M059J (cell line): Measurements from ENCODE around the gene ZNF821. TPM values are rescaled to one million over a fixed set of nuclear protein-coding genes. Genes with fewer than 3 reads are reported as not detected.
"Not testable (repeated sequence)": the region's sequence is repeated elsewhere in the genome, so short reads cannot be mapped to it uniquely, and the experiment has no call there.

Experiments used
- DNase-seq: peaks from one replicate; pipeline ENCODE4 v3.0.0-alpha.2; 2012; ENCODE audit warnings: low read depth
- total RNA-seq: library from RNA; depleted of rRNA; stranded (reverse); fragments of >200 nt; shearing (Covaris generic); gene quantifications from 2 replicates; pipeline ENCODE4 v1.2.3, GENCODE V29; 2014; rRNA removed

Gene ZNF821
- 12.9 and 13.8 TPM in 2 replicates for total RNA-seq

- DNase-seq, result peak; percentile 66
These were observed at the start of gene ZNF821 for GRCh38 chr16:71883849-71884638. TSS of gene ZNF821 (minus strand) at chr16:71884182. CDS start at chr16:71879946, 4,236 bp downstream.

GRCh38 chr16:71933017-71933416 is 49.0 kb upstream of the ZNF821 start:
- DNase-seq, result no peak

- no peak for DNase-seq
These were observed 47.6 kb upstream of the ZNF821 start for GRCh38 chr16:71931599-71931998.

- DNase-seq, result no peak
These were observed 47.0 kb upstream of the ZNF821 start for GRCh38 chr16:71931001-71931400.

GRCh38 chr16:71930013-71930563 is 46.1 kb upstream of the ZNF821 start:
- peak; percentile 36 for DNase-seq

- DNase-seq, result peak; percentile 87
These were observed 45.1 kb upstream of the ZNF821 start for GRCh38 chr16:71929048-71929447.

GRCh38 chr16:71927787-71928186 is 43.8 kb upstream of the ZNF821 start:
- DNase-seq, result no peak

GRCh38 chr16:71927383-71927782 is 43.4 kb upstream of the ZNF821 start:
- peak; percentile 99 for DNase-seq

- DNase-seq, result no peak
These were observed 40.7 kb upstream of the ZNF821 start for GRCh38 chr16:71924710-71925109.

- peak; percentile 84 for DNase-seq
These were observed 40.1 kb upstream of the ZNF821 start for GRCh38 chr16:71923941-71924690.

- DNase-seq, result no peak
These were observed 36.7 kb upstream of the ZNF821 start for GRCh38 chr16:71920658-71921057.

- DNase-seq, result no peak
These were observed 35.1 kb upstream of the ZNF821 start for GRCh38 chr16:71919035-71919434.

GRCh38 chr16:71917900-71918299 is 33.9 kb upstream of the ZNF821 start:
- peak; percentile 41 for DNase-seq

GRCh38 chr16:71916397-71916920 is 32.5 kb upstream of the ZNF821 start:
- DNase-seq, result no peak

GRCh38 chr16:71915350-71915749 is 31.4 kb upstream of the ZNF821 start:
- no peak for DNase-seq

GRCh38 chr16:71914802-71915201 is 30.8 kb upstream of the ZNF821 start:
- DNase-seq, result no peak

GRCh38 chr16:71912534-71913275 is 28.7 kb upstream of the ZNF821 start:
- DNase-seq, result no peak

GRCh38 chr16:71911121-71911520 is 27.1 kb upstream of the ZNF821 start:
- no peak for DNase-seq

GRCh38 chr16:71905765-71906164 is 21.8 kb upstream of the ZNF821 start:
- DNase-seq, result not testable (repeated sequence)

GRCh38 chr16:71904239-71904638 is 20.3 kb upstream of the ZNF821 start:
- DNase-seq, result no peak

GRCh38 chr16:71903608-71904007 is 19.6 kb upstream of the ZNF821 start:
- DNase-seq, result no peak
